Fibroblast of the aortic adventitia (primary cell): ENCODE results near the gene SLC5A5. TPM values are rescaled to one million over a fixed set of nuclear protein-coding genes. Genes with fewer than 3 reads are reported as not detected.
"Not testable (repeated sequence)": the region's sequence is repeated elsewhere in the genome, so short reads cannot be mapped to it uniquely, and the experiment has no call there.

ENCODE experiments used
- DNase-seq: peaks from one replicate; pipeline ENCODE4 v3.0.0-alpha.2; 2010; ENCODE audit warnings: low read depth
- H3K4me3 ChIP-seq: 2 replicates; pipeline ENCODE4 v1.5.1; 2011; ENCODE audit warnings: low read depth, mild to moderate bottlenecking, control low read depth, low read length, moderate library complexity
- total RNA-seq: library from RNA; depleted of rRNA; stranded (reverse); fragments of >200 nt; gene quantifications from 2 replicates; pipeline ENCODE4 v1.2.3, GENCODE V29; 2012; ENCODE audit warnings: low replicate concordance
- TF ChIP-seq, protein P1 (sequence below): IDR thresholded peaks from 2 replicates; pipeline ENCODE4 v1.5.1; 2011; ENCODE audit warnings: mild to moderate bottlenecking, low read length, control low read depth, inconsistent platforms; ENCODE audit not compliant: insufficient read depth

The SLC5A5 gene
- total RNA-seq, 1 donor = not detected

DNA sequence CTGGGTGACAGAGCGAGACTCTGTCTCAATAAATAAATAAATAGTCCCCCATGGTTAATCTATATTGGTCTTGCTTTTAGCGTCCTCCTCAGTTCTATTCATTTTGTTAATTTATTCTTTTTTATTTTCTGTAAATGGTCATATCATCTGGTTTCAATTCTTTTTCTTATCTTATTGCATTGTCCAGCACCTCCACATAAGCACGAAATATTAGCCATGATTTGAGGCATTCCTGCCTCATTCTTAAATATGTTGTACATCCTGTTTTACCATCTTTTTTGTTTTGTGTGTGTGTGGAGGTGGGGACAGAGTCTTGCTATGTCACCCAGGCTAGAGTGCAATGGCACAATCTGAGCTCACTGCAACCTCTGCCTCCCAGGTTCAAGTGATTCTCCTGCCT lies 36.5 kb downstream of the SLC5A5 start:
- TF ChIP-seq, protein P1, sequence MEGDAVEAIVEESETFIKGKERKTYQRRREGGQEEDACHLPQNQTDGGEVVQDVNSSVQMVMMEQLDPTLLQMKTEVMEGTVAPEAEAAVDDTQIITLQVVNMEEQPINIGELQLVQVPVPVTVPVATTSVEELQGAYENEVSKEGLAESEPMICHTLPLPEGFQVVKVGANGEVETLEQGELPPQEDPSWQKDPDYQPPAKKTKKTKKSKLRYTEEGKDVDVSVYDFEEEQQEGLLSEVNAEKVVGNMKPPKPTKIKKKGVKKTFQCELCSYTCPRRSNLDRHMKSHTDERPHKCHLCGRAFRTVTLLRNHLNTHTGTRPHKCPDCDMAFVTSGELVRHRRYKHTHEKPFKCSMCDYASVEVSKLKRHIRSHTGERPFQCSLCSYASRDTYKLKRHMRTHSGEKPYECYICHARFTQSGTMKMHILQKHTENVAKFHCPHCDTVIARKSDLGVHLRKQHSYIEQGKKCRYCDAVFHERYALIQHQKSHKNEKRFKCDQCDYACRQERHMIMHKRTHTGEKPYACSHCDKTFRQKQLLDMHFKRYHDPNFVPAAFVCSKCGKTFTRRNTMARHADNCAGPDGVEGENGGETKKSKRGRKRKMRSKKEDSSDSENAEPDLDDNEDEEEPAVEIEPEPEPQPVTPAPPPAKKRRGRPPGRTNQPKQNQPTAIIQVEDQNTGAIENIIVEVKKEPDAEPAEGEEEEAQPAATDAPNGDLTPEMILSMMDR = no peak
- no peak overlapping the region for H3K4me3 ChIP-seq
- no peak for DNase-seq

DNA sequence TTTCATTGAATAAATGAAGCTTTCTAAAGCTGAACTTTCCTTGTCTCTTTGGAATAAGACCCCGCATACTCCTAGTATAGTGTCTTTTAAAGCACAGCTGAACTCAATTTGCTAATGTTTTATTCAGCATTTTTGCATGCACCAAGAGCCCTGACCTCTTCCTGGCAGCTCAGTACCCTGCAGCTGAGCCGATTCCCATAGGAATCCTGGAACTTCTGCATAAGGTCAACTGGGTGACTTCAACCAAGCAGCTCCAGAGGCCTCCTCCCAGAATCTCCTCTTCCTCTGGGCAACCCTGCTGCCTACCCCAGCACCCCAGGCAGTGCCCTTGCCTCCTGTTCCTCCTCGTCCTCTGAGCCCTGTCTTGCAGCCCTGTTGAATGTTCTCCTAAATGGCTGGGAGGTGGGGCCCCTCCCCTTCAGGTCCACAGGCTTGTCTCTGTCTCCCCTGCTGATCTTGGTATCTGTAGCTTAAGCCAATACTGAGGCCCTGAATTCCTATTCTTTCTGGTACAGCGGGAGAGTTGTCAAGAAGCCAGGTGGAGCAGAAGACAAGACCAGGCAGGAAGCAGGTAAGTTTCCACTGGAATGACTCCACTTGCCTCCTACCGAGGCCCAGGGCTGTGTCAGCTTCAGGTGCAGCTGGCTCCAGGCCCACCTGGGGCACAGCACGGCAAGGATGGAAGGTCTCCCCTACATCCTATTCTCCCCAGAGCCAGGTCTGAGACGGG lies 37.4 kb downstream of the SLC5A5 start:
- no peak for DNase-seq
- TF ChIP-seq, protein P1 = no peak
- H3K4me3 ChIP-seq = no peak overlapping the region

DNA sequence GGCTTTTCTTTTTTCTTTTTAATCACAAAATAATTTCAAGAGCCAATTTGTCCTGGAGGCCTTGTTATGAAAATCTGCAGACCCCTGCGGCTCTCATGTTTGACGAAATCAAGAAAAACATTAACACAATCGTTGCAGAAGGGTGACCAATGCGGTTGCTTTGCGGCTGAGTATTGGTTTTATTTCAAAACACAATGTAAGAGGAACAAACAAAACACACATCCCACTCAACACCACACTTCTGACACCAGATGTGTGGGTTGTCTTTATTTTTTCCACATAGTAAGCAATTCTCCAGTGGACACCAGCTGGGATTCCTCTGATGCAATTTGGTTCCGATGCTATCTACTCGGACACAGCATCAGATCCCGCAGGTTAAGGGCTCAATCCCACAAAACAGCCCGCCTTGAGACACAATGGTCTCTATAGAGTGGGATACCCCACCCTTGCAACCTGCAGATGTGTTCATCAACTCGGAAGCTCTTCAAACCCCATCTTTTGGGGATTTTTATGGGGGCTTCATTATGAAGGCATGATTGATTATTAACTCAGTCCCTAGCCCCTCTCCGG lies 39.1 kb downstream of the SLC5A5 start:
- no peak for DNase-seq
- H3K4me3 ChIP-seq = no peak overlapping the region
- TF ChIP-seq, protein P1 = no peak

DNA sequence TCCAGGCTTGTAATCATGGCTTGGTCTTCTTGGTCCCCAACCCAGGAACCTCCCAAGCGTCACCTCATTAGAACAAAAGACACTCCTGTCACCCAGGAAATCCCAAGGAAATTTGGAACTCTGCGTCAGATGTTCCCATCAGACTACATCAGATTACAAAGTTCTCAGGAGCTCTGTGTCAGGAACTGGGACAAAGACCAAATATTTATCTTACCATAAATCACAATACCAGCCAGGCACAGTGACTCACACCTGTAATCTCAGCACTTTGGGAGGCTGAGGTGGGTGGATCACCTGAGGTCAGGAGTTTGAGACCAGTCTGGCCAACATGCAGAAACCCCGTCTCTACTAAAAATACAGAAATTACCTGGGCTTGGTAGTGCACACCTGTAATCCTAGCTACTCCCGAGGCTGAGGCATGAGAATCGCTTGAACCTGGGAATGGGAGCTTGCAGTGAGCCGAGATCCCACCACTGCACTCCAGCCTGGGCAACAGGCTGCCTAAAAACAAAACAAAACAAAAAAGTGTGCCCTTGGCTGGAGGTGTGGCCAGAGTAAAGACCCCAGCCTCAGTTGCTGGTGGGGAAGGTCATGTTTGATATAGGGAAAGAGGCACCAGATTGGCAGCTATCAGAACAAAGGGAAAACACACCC lies 44.3 kb downstream of the SLC5A5 start:
- no peak for DNase-seq
- no peak overlapping the region for H3K4me3 ChIP-seq
- TF ChIP-seq, protein P1 = no peak

DNA sequence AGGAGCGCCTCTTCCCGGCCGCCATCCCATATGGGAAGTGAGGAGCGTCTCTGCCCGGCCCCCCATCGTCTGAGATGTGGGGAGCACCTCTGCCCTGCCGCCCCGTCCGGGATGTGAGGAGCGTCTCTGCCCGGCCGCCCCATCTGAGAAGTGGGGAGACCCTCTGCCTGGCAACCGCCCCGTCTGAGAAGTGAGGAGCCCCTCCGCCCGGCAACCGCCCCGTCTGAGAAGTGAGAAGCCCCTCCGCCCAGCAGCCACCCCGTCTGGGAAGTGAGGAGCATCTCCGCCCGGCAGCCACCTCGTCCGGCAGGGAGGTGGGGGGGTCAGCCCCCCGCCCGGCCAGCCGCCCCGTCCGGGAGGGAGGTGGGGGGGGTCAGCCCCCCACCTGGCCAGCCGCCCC lies 46.4 kb downstream of the SLC5A5 start:
- not testable (repeated sequence) for H3K4me3 ChIP-seq, DNase-seq

DNA sequence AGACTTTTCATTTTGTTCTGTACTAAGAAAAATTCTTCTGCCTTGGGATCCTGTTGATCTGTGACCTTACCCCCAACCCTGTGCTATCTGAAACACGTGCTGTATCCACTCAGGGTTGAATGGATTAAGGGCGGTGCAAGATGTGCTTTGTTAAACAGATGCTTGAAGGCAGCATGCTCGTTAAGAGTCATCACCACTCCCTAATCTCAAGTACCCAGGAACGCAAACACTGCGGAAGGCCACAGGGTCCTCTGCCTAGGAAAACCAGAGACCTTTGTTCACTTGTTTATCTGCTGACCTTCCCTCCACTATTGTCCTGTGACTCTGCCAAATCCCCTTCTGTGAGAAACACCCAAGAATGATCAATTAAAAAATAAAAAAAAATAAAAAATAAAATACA lies 47.4 kb downstream of the SLC5A5 start:
- H3K4me3 ChIP-seq, DNase-seq: not testable (repeated sequence)

DNA sequence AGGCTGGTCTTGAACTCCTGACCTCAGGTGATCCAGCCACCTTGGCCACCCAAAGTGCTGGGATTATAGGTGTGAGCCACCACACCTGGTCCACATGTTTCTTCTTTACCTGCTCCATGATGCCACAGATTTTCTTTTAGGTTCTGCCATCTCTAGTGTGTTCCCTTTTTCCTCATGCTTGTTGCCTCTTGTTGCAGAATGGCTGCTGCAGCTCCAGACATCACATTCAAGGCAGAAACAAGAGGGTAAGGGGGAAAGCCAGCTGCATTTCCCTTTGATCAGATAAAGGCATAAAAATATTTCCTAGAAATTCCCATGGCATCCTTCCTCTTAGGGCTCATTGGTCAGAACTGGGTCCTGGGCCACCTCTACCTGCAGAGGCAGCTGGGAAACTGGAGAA lies 48.8 kb downstream of the SLC5A5 start:
- no peak for DNase-seq
- no peak overlapping the region for H3K4me3 ChIP-seq
- TF ChIP-seq, protein P1 = no peak
